Renal cortical epithelial cell (primary cell): ENCODE data around the gene CTSF. TPM values are rescaled to one million over a fixed set of nuclear protein-coding genes. Genes with fewer than 3 reads are reported as not detected.
"Not testable (repeated sequence)": the region's sequence is repeated elsewhere in the genome, so short reads cannot be mapped to it uniquely, and the experiment has no call there.

Source experiments
- DNase-seq: peaks from one replicate; pipeline ENCODE4 v3.0.0-alpha.2; 2011; ENCODE audit warnings: low read depth
- total RNA-seq: library from RNA; depleted of rRNA; stranded (reverse); fragments of >200 nt; gene quantifications from 2 replicates; pipeline ENCODE4 v1.2.3, GENCODE V29; 2014

Gene CTSF
- total RNA-seq, 1 donor from 2014 or later = 46.7 TPM

DNA sequence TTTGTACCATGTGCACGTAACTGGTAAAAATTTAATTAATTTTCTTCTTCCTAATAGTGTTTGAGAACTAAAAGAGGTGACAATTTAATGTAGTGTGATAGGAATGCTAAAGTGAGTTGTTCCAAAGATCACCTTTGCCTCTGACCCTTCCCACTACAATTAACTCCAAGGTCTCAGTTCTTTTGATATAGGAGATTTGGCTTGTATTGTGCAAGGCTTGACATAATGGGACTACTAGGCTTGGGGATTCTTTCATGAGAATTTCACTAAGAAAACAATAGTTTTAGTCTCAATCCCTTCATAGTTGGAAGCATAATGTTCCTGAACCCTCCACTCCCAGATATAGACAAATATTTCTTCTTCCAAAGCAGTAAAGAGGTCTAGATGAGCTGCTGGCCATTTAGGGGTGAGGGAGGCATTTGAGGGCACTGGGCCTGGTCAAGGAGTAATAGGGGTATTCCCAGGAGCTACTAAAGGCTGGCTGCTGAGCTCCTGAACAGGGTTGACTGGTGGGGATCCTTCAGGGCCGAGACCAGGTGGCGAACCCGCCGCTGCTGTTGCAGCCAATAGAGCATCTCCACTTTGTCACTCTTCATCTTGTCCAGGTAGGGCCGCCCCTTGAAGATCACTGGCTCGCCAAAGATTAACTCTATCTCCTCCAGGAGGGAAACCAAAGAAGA, 21.7 kb upstream of the CTSF start:
- no peak for DNase-seq

- DNase-seq = not testable (repeated sequence)
These were observed 20.9 kb upstream of the CTSF start for GRCh38 chr11:66589315-66589714.

- DNase-seq = no peak
These were observed 17.7 kb upstream of the CTSF start for GRCh38 chr11:66586136-66586535.

GRCh38 chr11:66585447-66585846, 17.0 kb upstream of the CTSF start:
- DNase-seq = not testable (repeated sequence)

DNA sequence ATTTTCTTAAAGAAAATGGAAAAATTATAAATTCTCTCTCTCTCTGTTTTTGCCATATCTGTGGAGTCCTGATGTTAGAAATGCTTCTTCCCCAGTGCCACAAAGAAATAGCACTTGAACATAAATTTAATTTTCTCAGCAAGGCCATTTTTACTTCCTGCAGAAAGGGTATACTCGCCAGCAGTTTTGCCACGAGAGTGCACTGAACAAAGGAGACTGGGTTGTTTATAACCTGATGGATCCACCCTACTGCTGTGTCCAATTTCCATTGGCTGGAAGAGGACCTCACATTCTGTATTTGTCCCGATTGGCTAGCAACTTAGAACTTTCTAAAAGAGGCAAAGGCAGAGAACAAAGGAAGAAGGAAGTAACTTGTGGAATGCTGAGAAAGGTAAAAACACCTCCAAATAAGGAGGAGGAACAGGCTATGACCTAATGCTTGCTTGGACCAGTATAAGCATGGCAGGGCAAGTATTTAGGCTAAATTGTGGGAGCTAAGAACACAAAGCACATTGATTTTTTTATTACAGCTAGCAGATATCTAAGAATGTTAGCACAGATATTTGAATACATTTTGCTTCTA, 14.2 kb upstream of the CTSF start:
- not testable (repeated sequence) for DNase-seq

DNA sequence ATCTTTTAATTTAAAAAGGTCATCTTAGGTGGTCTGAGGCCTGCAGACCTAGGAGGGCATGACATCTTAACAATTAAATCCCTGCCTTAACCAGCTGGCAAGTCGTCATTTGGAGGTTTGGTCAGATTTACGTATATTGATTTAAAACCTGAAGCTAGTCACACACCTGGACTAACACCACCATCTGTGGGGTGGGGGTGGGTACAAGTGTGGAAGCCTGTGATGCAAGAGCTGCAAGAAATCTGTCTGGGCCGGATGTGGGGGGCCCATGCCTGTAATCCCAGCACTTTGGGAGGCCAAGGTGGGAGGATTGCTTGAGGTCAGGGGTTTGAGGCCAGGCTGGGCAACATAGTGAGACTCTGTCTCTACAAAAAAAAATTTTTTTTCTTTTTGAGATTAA, 12.9 kb upstream of the CTSF start:
- DNase-seq = no peak

DNA sequence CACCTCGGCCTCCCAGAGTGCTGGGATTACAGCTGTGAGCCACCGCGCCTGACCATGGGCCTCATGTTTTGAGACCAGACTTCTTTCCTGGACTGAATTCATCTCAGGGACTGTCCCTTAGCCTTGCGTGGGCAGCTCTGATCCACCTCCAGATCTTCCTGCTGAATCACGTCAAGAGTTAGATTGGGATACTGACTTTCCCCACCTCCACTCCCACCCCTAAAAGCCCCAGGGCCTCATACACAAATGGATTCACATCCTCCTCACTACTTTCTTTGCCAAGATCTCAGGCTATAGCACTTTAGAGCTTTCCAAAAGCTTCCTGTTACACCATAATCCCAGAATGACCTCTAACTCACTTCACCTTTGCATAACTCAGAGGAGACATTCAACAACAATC, 12.4 kb upstream of the CTSF start:
- DNase-seq = no peak

DNA sequence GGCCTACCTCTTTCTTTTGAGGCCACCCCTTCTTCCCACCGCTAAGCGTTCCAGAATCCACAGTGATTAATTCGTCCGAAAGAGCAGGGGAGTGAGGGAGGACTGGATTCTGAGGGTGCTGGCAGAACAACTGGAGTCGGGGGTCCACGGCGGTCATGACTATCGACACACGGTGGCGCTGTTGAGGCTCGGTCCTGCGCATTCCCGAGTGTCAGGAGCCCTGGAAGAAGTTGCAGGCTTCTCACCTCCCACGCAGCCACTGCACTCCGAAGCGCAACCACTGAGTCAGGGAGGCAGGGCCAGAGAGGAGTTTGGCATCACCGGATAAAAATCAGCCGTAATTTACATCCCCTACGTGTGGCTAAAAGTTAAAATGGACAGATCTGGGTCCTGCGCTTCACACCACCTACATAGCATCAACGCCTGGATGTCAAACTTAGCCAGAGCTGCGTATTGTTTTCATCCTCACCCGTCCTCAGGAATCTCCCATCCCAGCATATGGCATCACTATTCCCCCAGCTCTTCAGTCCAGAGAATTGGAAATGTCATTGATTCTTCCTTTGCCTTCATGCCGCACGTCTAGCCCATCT, 10.7 kb upstream of the CTSF start:
- DNase-seq = peak; percentile 46

DNA sequence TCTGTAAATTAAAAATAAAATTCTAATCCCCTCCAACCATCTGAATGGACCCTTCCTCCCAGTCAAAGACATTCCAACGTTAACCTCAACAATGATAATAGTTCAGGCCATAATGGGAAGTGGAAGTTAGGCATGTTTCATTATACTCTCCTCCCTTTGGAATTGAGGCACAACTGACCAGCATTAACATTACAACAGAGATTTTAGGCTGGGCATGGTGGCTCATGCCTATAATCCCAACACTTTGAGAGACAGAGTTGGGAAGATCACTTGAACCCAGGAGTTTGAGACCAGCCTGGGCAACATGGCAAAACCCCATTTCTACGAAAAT, 2.4 kb upstream of the CTSF start:
- DNase-seq = no peak

DNA sequence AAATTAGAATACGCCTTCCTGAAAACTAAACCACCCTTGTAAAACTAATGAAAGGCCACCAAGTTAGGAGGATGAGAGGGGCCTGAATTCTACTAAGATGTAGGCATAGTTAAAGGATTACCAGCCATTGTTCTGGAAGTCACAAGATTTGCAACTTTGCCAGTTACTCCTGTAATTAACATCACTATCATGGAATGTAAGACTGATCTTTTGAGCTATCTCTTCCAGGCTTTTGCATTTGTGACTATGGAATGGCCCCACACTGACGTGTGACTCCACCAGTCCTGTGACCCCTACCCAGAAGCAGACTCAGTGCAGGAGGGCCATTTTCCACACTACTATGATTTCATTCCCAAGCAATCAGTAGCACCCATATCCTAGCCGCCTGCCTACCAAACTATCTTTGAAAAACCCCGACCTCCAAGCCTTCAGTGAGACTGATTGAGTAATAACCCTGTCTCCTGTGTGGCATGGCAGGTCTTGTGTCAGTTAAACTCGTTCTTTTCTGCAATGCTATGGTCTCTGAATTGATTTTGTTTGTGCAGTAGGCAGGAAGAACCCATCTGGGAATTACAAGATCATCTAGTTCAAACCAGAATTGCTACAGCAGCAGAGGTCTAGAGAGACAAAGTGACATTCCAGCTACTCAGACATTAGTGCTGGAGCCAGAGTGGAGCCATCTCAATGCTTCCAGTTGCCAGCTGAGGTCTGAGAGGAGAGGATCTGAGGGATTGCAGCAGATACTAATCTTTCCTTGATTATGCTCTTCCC, 1.9 kb upstream of the CTSF start:
- peak; percentile 49 for DNase-seq

GRCh38 chr11:66569076-66569475, 670 bp upstream of the CTSF start:
- DNase-seq = no peak

DNA sequence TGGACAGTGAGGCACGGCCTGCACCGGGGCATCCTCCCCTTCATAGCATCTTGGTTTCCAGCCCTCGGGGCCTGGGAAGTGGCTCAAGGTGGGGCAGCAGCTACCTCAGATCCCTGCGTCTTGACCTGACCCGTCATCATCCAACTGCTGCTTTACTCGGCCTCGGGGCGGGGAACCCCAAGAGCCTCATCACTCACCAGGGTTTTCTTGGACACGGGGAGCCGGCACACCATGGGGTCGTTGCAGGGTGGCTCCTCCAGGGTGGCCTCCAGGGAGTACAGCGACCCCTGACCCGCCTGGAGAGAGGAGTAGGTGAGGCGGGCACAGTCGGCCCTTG, 651 bp downstream of the CTSF start:
- DNase-seq = no peak

DNA sequence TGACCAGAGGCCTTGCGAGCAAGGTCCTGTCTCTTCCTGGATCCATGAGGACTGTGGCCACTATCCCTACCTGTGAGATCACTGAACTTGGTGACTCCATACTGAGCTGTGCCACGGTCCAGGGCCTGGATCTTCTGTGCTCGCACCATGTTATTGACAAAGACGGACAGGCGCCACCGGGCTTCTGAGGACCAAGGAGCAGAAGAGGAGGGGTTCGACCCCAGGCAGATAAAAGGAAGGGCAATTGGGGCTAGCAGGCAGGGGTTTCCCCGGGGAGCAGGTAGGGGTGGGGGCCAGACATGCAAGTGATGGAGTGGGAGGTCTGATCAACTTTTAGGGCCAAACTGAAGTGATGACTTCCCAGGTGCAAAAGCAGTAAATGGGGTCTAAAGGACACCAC, 2.2 kb downstream of the CTSF start:
- no peak for DNase-seq

- no peak for DNase-seq
These were observed 3.4 kb downstream of the CTSF start for GRCh38 chr11:66564984-66565383.

GRCh38 chr11:66564538-66564937, 3.9 kb downstream of the CTSF start:
- no peak for DNase-seq

DNA sequence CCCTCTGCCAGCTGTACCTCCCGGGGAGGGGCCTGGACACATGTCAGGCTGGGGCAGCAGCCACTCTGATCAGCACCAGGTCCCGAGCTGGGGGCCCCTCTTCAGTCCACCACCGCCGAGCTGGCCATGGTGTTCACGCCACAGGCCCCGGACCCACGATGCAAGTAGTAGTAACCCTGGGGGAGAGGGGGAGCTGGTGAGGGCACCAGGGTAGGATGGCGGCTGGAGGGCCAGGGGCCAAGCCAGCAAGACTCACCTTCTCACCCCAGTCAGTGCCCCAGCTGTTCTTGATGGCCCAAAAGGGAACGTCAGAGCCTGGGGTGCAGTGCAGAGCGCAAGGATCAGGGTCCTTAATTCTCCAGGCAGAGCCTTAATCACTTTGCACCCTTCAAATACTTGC, 4.6 kb downstream of the CTSF start:
- DNase-seq = no peak

DNA sequence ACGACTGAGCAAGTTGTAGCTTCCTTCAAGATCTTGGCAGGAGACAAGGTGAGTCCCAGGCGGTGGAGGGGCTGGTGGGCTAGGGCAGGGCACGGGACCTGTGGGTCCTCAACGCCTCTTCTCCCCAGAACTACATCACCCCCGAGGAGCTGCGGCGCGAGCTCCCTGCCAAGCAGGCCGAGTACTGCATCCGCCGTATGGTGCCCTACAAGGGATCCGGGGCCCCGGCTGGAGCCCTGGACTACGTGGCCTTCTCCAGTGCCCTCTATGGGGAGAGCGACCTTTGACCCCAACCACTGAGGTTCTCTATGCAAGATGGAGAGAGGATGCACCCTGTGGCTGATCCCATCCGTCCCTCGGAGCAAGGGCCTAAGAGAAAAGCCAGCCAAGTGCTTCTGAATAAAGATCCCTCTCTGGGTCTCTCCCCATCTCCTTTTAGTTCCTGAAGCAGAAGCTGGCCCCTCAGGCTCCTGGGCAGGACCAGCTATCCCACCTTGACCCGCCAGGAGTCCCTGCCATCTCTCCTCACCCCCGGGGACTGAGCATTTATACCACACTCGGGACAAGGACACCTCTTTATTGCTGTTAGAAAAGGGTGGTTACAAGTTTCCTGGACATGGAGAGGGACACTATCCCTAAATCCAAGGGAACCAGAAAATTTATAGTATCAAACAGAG, 5.4 kb downstream of the CTSF start:
- no peak for DNase-seq

DNA sequence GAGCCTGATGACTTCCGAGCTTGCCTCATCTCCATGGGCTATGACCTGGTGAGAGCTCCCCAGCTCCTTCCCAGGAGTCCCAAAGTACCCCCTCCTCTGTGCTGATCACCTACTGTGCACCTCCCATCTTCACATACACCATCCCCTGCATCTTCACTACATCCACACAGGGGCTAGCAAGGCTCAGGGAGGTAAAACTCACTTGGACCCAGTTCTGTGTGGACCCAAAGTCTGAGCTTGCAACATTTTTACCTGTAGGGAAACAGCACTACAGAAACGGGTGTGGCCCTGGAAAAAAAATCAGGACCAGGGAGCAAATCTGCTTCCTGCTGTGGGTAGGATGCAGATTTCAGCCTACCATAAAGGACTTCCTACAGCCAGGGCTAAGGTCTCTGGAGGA, 6.1 kb downstream of the CTSF start:
- no peak for DNase-seq

GRCh38 chr11:66561975-66562248, 6.5 kb downstream of the CTSF start:
- DNase-seq = no peak

- no peak for DNase-seq
These were observed 7.0 kb downstream of the CTSF start for GRCh38 chr11:66561178-66561974.

DNA sequence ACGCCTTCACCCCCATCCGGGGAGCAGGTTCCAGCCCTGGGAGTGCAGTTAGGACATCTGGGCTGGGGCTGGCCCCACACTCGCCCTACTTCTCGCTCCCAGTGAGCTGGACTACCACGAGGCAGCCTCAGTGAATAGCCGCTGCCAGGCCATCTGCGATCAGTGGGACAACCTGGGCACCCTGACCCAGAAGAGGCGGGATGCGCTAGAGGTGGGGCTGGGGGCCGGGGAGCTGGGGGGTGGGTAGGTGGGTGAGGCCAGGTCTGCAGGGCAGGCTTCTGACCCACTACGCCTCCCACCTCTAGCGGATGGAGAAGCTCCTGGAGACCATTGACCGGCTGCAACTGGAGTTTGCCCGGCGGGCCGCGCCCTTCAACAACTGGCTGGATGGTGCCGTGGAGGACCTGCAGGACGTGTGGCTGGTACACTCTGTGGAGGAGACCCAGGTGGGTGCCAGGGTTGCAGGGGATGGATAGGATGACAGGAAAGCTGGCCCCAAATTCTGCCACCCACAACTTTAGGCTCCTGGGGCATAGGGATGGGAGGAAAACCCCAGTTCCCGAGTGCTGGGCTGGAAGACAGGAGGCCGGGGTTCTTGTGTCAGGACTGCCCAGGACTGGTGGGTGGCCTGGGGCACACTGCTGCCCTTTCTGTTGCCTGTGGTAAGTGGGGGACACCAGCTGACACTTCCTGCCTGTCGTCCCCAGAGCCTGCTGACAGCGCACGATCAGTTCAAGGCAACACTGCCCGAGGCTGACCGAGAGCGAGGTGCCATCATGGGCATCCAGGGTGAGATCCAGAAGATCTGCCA, 8.3 kb downstream of the CTSF start:
- DNase-seq = no peak
